ENCODE results near the gene SCD.

The SCD gene

DNA sequence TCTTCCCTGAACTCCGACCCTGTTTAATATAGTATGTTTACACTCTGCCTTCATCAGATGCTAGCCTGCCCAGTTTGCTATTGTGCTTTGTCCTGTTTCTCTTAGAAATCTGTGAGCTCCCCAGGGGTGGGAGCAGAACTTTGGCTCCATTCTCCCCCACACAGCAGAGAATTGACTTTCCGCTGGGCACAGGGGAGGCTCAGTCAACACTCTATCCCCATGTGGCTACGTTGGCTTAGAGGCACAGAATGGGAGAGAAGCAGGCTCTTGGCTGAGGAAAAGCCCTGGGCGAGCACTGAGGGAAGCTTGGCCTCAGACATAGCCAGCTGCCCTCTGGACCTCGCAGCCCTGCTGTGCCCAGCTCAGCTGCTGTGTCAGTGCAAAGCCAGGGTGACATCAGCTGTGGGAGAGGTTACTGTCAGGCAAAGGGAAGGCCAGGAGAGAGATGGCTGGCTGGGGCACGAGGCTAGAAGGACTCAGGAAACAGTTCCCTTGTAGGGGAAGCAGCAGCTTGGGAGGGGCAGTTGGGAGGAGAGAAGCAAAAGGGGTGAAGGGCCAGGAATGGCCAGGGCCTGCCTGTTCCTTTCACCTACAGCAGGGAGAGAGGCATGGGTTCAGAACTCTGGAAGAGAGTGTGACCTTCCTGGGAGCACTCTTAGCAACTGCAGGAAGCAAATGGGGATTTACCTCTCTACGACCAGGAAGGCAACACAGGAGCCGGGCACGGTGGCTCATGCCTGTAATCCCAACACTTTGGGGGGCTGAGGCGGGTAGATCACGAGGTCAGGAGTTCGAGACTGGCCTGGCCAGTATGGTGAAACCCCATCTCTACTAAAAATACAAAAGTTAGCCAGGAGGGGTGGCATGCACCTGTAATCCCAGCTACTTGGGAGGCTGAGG, 5.8 kb upstream of the SCD start:
- no peak for DNase-seq (ENCODE audit: low read depth, low spot score)

GRCh38 chr10:100341953-100342626, 4.9 kb upstream of the SCD start:
- DNase-seq (ENCODE audit: low read depth, low spot score), result peak; percentile 84

- no peak for DNase-seq (ENCODE audit: low read depth, low spot score)
Observed at GRCh38 chr10:100342627-100342972, 4.4 kb upstream of the SCD start.

DNA sequence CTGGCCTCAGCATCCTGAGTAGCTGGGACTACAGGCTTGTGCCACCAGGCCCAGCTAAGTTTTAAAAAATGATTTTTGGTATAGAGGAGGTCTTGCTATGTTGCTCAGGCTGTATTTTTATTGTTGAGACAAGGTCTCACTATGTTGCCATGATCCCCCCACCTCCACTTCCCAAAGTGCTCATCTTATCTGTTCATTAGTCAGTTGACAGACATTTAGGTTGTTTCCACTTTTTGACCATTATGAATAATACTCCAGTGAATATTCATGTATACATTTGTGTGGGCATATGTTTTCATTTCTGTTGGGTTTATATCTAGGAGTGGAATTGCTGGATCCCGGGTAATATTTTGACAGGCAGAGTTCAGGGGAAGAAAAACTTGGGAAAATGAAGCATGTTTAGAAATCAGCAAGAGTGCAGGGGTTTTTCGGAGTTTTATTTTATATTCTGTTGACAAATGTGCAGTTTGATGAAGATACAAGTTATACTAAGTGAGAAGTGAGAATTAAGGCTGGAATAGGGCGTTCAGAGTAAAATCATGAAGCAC, 2.7 kb upstream of the SCD start:
- no peak for DNase-seq (ENCODE audit: low read depth, low spot score)

DNA sequence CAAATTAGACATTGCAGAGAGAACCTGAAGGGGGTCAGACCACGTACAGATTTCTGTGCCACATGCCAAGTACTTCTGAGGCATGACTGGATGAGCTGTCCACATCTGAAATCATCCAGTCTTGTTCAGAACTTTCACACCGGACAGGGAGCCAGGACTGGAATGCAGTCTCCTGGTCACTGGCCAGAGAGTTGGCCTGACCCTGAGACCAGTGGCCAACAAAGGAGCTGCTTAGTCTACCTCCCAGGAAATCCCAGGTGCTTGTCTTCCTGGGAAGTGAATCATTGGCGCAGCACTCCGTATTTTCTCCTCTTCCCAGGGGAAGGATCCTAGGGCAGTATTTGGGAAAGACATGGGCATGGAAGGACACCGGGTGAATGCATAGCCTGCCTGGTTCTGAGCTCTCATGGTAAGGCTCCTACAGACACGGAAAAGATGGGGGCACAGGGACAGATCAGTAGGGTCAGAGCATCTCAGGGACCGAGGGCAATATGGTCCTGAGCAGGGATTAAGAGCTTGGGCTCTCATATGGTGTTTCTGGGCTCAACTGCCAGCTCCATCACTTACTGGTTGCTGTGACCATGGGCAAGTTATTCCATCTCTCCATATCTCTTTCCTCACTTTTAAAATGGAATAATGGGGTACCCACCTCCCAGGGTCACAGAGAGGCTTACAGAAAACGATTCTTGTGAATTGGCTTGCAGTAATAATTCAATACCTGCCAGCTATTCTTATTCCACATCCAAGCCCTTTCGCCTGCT, 1.3 kb upstream of the SCD start:
- DNase-seq (ENCODE audit: low read depth, low spot score), result peak; percentile 50

DNA sequence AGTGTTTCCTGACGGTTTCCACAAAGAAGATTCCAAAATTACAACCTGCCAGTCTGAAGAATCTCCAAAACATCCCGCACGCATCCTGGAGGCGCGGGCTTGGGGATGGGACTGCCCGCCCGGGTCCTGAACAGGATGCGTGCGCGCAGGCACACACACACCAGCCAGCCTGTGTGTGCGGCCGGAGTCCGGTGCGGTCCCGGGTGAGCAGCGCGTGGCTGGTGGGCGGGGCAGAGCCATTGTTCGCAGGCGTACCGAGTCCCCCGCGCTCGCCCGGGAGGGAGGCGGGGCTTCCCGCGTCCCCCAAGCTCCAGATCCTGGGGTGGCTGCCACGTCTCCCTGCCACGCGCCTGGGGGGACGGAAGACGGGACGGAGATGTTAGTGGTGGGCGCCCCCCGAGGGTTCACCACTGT, 675 bp upstream of the SCD start:
- peak; percentile 72 for DNase-seq (ENCODE audit: low read depth, low spot score)

DNA sequence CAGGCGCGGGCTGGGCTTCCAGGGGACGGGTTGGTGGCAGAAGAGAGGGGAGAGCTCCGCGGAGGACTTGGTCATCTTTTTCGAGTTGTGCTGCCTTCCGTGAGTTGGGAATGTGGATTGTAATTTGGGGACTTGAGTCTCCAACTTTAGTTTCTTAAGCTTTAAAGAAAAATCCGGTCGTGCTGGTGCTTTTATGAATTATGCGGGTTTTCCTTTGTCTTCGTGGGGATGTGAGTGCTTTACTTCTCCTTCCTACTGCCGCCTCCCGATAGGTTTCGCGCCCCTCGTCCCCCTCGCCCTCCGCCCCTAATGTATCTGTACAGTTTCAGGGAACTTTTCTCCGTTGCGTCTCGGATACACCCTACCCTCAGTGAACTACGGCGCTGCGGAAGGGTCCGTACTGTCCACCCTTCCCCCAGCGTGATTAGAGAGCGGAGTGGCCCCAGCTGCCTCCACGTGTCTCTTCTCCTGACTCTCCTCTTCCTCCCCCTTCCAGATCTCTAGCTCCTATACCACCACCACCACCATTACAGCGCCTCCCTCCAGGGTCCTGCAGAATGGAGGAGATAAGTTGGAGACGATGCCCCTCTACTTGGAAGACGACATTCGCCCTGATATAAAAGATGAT, 649 bp downstream of the SCD start:
- DNase-seq (ENCODE audit: low read depth, low spot score), result no peak

- DNase-seq (ENCODE audit: low read depth, low spot score), result no peak
Observed at GRCh38 chr10:100348389-100348927, 1.4 kb downstream of the SCD start.

DNA sequence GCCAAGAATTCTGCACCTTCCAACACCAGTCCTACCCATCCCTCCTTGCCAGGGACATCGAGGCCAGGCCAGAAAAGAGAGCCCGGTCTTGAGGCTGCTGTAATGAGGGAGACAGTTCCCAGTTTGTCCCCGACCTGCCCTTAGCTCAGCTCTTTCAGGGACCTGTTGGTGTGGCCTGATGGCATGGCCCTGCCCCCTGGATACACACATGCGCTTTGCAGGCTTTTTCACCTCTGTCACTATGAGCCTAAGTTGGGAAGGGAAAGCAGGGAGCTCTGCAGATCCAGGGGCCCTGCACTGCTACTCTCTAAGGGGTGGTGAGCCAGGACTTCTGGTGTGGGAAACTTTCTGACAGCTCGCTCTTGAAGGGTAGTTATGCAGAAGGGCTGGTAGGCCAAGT, 2.1 kb downstream of the SCD start:
- no peak for DNase-seq (ENCODE audit: low read depth, low spot score)

GRCh38 chr10:100349672-100350071, 2.6 kb downstream of the SCD start:
- DNase-seq (ENCODE audit: low read depth, low spot score), result no peak

DNA sequence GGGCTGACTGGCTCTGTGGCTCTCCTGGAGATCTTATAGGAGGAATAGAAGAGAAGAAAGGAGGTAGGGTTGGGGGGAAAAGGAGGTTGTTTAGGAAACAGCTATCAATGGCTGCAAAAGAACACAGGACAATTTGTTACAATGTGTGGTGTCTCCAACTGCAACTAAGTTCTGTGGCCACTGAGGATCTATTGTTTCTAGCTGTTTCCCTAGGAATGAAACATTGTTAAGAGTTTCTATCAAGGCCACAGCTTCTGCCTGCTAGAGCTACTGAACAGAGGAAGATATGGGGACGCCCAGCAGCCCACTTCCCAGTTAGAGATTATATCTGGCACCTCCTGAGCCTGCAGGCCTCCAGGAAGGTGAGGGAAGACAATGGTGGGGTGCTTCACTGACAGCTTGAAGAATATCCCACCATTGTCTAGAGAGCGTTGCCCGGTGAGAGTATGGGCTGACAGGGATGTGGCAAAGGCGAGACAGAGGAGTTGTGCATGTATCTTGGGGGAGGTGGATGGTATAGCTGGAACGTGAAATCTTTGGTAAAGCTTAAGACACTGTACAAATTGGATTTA, 4.0 kb downstream of the SCD start:
- no peak for DNase-seq (ENCODE audit: low read depth, low spot score)

- DNase-seq (ENCODE audit: low read depth, low spot score), result no peak
Observed at GRCh38 chr10:100353770-100354485, 6.9 kb downstream of the SCD start.

DNA sequence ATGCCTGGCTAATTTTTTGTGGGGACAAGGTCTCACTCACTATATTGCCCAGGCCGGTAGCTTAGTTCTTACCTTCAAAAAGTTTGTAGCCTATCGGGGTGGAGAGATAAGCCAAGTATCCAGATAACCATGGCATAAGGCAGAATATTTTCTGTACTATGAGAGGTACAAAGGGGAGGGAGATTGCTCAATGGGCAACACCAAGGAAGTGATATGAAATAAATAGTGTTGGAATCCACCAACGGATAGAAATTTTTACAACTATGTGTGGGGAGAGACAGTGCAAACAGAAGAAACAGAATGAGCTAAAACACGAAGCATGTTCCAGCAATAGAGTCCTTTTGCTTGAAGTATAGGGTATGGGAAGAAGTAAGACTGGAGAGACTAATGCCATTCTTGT, 8.1 kb downstream of the SCD start:
- no peak for DNase-seq (ENCODE audit: low read depth, low spot score)

- no peak for DNase-seq (ENCODE audit: low read depth, low spot score)
Observed at GRCh38 chr10:100356067-100357017, 9.3 kb downstream of the SCD start.

DNA sequence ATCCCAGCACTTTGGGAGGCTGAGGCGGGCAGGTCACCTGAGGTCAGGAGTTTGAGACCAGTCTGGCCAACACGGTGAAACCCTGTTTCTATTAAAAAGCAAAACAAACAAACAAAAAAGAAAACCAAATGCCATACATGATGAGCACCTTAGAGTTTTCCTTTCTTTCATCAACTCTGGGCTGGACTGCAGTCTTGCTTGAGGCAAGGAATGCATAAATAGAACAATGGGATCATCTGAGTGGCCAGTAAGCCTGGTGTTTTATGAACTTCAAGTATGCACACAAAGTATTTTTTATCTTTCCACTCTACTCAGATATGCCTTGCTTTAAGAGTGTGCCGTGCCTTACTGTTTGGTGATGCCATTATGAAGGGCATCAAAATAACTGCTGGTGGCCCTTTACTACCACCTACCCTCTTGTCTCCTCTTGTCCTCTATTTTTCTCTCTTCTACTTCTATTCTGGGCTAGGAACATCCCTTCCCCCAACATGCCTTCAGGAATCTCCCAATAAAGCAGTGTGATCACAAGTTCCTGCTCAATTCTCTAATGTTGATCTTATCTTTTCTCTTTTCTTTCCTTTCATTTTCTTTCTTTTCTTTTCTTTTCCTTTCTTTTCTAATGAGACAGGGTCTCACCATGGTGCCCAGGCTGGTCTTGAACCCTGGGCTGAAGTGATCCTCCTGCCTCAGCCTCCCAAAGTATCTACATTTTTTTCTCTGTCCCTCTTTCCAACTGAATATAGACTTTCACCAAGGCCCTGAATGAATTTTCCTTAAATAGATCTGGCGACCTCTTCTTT, 10.2 kb downstream of the SCD start:
- DNase-seq (ENCODE audit: low read depth, low spot score), result no peak

- peak; percentile 48 for DNase-seq (ENCODE audit: low read depth, low spot score)
Observed at GRCh38 chr10:100359030-100359432, 12.0 kb downstream of the SCD start.

GRCh38 chr10:100359529-100360150, 12.6 kb downstream of the SCD start:
- DNase-seq (ENCODE audit: low read depth, low spot score), result peak; percentile 36

- DNase-seq (ENCODE audit: low read depth, low spot score), result no peak
Observed at GRCh38 chr10:100360234-100360633, 13.2 kb downstream of the SCD start.

Data from ELF-1 (cell line).